HG03108 (cell line): ENCODE results near the gene RAB27A.
"Not testable (repeated sequence)": the region's sequence is repeated elsewhere in the genome, so short reads cannot be mapped to it uniquely, and the experiment has no call there.

ENCODE experiments used
- ATAC-seq: cut with Tn5 transposase; IDR thresholded peaks from one replicate; pipeline ENCODE4 v1.9.1; 2021; ENCODE audit warnings: moderate library complexity; ENCODE audit not compliant: unreplicated experiment

Gene RAB27A

GRCh38 chr15:55253580-55253979 is 36.0 kb downstream of the RAB27A start:
- no peak for ATAC-seq

DNA sequence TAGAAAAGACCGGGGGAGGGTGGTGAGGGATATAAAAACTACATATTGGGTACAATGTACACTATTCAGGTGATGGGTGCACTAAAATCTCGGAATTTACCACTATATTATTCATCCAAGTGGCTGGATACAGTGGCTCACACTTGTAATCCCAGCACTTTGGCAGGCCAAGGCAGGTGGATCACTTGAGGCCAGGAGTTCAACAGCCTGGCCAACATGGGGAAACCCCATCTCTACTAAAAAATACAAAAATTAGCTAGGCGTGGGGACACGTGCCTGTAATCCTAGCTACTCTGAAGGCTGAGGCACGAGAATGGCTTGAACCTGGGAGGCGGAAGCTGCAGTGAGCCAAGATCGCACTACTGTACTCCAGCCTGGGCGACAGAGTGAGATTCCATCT is 37.4 kb downstream of the RAB27A start:
- not testable (repeated sequence) for ATAC-seq

DNA sequence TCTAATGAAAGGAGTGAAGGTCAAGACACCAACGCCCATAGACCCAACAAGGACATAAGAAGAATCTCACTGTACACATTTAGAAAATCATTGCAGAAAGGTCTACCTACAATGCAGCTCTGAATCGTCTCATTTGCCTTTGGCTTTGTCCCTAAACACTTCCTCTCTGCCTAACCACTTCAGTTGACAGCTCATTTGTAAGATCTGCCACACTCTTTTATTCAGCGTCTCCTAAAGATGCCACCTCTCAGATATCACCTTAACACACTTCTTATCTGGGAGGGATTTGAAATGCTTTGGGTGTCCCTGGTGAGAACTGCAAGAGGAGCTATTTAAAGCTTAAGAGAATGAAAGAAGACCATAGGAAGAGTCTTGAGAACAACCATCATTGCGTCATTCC is 38.7 kb downstream of the RAB27A start:
- no peak for ATAC-seq

GRCh38 chr15:55250392-55250791 is 39.2 kb downstream of the RAB27A start:
- ATAC-seq: no peak

DNA sequence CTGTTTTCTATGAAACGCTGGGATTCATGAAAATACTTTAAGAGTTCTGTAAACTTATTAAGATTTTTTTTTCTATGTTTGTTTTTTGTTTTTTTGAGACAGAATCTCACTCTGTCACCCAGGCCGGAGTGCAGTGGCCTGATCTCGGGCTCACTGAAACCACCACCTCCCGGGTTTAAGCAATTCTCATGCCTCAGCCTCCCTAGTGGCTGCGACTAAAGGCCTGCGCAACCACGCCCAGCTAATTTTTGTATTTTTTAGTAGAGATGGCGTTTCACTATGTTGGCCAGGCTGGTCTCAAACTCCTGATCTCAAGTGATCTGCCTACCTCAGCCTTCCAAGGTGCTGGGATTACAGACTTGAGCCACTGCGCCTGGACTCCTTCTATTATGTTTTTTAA is 39.7 kb downstream of the RAB27A start:
- ATAC-seq: not testable (repeated sequence)

DNA sequence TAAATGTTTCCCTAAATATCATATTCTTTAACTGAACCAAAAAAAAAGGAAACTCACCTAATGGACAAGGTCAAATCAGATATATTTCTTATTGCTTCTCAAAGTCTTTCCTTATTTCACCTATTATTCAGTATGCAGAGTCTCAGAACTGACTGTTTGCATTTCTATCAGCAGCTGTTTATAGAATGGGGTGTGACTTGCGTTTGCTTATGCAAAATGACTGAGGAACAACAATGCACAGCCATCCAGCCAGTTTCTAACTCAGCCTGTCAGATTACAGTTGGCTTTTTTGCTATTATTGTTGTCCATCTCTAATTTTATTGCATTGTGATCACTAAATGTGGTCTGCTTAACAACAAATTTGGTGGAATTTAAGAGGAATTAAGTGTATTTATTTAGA is 40.7 kb downstream of the RAB27A start:
- ATAC-seq: no peak

DNA sequence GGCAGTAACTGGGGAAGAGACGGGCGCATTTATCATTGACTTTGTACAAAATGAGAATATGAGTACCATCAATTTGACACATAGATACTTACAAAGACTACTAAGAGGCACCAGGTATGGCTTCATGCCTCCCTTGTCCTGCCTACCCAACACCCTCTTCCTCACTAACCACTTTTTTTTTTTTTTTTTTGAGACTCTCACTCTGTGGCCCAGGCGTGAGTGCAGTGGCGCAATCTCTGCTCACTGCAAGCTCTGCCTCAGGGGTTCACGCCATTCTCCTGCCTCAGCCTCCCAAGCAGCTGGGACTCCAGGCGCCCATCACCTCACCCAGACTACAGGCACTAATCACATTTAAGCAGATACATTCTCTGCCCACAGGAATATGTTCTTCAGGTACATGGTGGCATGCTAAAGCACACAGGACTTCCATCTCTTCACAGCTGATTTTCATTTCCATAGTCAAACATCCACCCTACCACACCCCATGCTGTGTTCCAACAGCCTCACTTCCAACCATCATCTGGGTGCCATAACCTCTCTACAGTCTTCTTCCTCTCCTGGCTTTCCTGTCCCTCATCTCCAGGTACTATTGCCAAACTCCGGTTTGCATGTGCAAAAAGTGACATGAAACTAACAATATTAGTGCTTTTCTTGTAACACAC is 41.7 kb downstream of the RAB27A start:
- ATAC-seq: no peak

DNA sequence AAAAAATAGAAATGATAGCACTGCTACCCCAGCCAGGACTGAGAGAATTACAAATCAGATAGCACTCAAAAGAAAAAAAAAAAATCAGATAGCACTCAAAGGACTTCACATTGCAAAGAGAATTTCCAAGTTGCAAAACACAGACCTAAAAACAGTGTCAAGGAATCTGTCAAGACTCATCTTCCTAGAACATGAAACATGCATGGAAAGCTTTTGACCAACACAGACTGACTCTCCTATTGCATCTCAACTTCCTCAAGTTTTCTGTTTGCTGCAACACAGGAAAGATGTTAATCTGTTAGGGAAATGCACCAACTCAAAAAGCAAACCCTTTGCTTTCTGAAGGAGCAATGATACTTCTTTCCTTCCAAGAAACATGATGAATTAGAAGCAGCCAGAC is 42.3 kb downstream of the RAB27A start:
- ATAC-seq: no peak

DNA sequence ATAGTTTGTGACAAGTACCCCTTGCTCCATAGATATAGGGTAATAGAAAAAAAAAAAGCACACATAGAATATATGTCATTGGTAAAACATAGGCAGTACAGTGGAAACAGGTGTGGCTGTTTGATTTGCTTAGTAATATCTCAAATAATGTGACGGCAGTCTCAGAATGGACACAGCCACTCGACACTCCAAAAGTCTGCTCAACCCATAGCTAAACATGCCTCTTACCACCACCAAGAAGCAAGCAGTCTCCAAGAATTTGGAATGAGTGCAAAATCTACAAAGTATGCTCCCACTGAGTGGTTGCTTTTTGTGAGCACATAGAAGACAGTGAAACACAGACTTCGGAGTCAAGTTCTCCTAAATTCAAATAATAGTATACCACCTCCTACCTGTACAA is 43.0 kb downstream of the RAB27A start:
- ATAC-seq: no peak

GRCh38 chr15:55245059-55245458 is 44.6 kb downstream of the RAB27A start:
- ATAC-seq: no peak

GRCh38 chr15:55241891-55242290 is 47.7 kb downstream of the RAB27A start:
- no peak for ATAC-seq

DNA sequence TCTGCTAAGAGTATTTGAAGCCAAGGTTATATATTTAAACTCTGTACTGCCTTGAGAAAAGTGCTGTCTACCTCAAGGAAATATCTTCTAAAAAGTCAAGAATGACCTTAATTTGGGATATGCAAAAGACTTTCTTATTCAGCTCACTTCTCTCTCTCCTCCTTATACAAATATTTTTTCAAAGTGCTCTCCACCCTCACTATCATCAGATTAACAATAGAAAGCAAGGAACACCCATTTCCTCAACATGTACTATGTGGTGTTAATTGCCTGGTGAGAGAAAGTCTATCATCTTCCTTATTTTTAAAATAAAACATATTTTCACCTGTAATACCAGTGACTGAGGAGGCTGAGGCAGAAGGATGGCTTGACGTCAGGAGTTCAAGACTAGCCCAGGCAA is 48.4 kb downstream of the RAB27A start:
- no peak for ATAC-seq

GRCh38 chr15:55240125-55240760 is 49.4 kb downstream of the RAB27A start:
- ATAC-seq: no peak

DNA sequence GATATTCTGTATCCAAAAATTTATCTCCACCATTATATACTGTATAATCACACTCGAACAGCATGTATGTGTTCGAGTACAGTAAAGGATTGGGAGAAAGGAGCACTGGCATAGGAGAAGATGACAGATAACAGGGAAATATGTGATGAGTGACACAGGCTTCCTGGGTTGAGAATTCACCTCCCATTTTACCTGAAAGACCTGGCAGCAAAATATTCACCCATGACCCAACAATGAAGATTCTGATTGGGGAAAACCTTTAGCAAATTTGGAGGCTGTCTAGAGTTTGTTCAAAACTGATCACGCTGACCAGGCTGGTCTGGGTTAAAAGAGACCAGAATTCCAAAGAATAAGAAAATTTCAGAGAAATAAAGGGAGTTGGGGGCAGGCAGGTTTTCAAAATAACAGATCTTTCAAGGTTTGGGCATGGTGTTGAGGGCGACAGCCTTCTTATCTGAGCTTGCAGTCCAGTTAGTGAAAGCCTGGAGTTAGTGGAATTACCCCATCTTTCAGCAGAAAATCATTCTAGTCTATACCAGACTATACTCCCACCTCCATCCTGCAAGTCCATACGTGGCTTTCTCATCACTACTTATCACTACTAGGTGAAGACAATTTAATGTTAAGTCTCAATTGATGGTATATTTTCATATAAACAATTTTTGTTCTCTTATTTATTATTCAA is 50.0 kb downstream of the RAB27A start:
- no peak for ATAC-seq

GRCh38 chr15:55238877-55239276 is 50.7 kb downstream of the RAB27A start:
- no peak for ATAC-seq

DNA sequence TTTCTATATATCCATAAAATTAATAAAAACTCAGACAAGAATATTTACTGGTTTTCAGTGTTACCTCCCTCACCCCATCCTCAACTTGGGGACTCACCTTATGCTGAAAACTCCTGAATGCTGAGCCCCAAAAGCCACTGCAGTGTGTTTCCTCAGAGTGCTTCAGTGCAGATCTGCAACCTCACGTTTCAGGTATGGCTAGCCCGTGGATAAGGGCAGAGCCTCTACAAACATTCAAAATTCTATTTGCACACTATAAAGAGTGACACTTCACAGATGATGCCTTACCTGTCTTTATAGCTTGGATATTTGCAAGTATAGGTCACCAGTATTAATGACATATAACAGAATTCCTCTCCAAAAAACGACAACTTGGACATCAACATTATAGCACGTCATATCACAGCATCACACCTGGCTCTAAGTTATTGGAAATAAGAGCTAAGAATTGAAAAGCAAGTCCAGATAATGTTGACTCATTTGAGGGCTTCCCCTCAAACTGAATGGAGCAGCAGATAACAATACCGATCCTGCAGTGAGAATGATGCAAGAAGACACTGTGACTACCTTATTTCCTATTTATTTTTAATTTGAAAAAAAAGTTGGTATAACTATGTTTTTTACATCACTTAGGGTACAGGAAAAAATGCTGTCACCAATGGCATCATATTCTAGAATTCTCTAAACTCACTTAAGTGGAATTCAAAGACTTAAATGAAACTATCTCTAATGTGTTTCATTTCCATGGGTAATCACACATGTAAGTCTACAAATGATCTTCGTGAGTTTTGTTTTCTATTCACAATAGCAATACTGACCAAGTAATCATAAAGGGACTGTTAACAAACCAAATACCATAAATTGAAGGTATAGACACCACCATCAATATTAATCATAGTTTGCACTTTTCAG is 52.1 kb downstream of the RAB27A start:
- no peak for ATAC-seq

DNA sequence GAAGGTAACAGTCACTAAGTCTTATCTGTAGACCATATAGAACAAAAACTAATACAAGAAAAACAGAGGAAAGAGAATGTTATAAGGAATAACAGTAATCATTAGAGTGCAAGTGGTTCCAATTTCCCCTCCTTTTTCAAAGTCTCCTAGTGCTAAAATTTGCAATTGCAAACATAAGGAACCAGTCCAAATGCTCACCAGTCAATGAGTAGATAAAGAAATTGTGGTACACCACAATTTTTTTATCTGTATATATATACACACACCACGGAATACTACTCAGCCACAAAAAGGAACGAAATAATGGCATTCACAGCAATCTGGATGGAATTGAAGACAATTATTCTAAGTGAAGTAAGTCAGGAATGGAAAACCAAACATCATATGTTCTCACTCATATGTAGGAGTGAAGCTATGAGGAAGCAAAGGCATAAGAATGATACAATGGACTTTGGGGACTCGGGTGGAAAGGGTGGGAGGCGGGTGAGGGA is 54.0 kb downstream of the RAB27A start:
- ATAC-seq: no peak

- ATAC-seq: no peak
Observed at GRCh38 chr15:55234800-55235104, 54.9 kb downstream of the RAB27A start.

- no peak for ATAC-seq
Observed at GRCh38 chr15:55234104-55234799, 55.4 kb downstream of the RAB27A start.

GRCh38 chr15:55231455-55231854 is 58.2 kb downstream of the RAB27A start:
- ATAC-seq: no peak

- ATAC-seq: no peak
Observed at GRCh38 chr15:55230953-55231352, 58.7 kb downstream of the RAB27A start.
